ENCODE results near the gene PBX4.
A peak's percentile ranks its signal among the peaks of the same experiment; 100 is the strongest.

The PBX4 gene

GRCh38 chr19:19528721-19529490, 89.6 kb downstream of the PBX4 start, which contains the start of gene YJEFN3:
Gene YJEFN3, plus strand, starts transcription at chr19:19528911. Its CDS starts 22 bp downstream, at chr19:19528933.
- TF ChIP-seq CTCF (IDR thresholded peaks at IDR 0.05; ENCODE audit: low read depth, low read length) (no peak), MAX (IDR thresholded peaks at IDR 0.05; ENCODE audit: low read depth, low read length) (no peak), POLR2A (IDR thresholded peaks at IDR 0.05; ENCODE audit: extremely low read depth, insufficient read length) (no peak), MYC (IDR thresholded peaks at IDR 0.05; ENCODE audit: low read depth, low read length) (no peak)

GRCh38 chr19:19527674-19528625, 90.5 kb downstream of the PBX4 start:
- no peak overlapping the region for H3K4me3 ChIP-seq (ENCODE audit: low read depth, low read length)
- no peak for DNase-seq (ENCODE audit: low read depth)
- TF ChIP-seq POLR2A (IDR thresholded peaks at IDR 0.05; ENCODE audit: extremely low read depth, insufficient read length) (no peak), CTCF (IDR thresholded peaks at IDR 0.05; ENCODE audit: low read depth, low read length) (no peak), MAX (IDR thresholded peaks at IDR 0.05; ENCODE audit: low read depth, low read length) (no peak), MYC (IDR thresholded peaks at IDR 0.05; ENCODE audit: low read depth, low read length) (no peak)

More at GRCh38 chr19:19528721-19529490, 89.6 kb downstream of the PBX4 start, which contains the start of gene YJEFN3:
- DNase-seq (ENCODE audit: low read depth) = no peak
- H3K4me3 ChIP-seq (ENCODE audit: low read depth, low read length) = no peak within 1 kb of the TSS

- no peak for DNase-seq (ENCODE audit: low read depth)
- TF ChIP-seq MYC (IDR thresholded peaks at IDR 0.05; ENCODE audit: low read depth, low read length) (no peak), CTCF (IDR thresholded peaks at IDR 0.05; ENCODE audit: low read depth, low read length) (no peak), MAX (IDR thresholded peaks at IDR 0.05; ENCODE audit: low read depth, low read length) (no peak), POLR2A (IDR thresholded peaks at IDR 0.05; ENCODE audit: extremely low read depth, insufficient read length) (no peak)
- no peak overlapping the region for H3K4me3 ChIP-seq (ENCODE audit: low read depth, low read length)
These were observed 91.2 kb downstream of the PBX4 start for GRCh38 chr19:19527371-19527656.

- peak; percentile 47 for DNase-seq (ENCODE audit: low read depth)
- H3K4me3 ChIP-seq (ENCODE audit: low read depth, low read length) = no peak overlapping the region
- TF ChIP-seq MAX (IDR thresholded peaks at IDR 0.05; ENCODE audit: low read depth, low read length) (no peak), MYC (IDR thresholded peaks at IDR 0.05; ENCODE audit: low read depth, low read length) (no peak), POLR2A (IDR thresholded peaks at IDR 0.05; ENCODE audit: extremely low read depth, insufficient read length) (no peak)
These were observed 91.7 kb downstream of the PBX4 start for GRCh38 chr19:19526581-19527370.

- H3K4me3 ChIP-seq (ENCODE audit: low read depth, low read length) = no peak overlapping the region
- TF ChIP-seq MAX (IDR thresholded peaks at IDR 0.05; ENCODE audit: low read depth, low read length) (no peak), CTCF (IDR thresholded peaks at IDR 0.05; ENCODE audit: low read depth, low read length) (no peak), MYC (IDR thresholded peaks at IDR 0.05; ENCODE audit: low read depth, low read length) (no peak), POLR2A (IDR thresholded peaks at IDR 0.05; ENCODE audit: extremely low read depth, insufficient read length) (no peak)
- DNase-seq (ENCODE audit: low read depth) = no peak
These were observed 92.7 kb downstream of the PBX4 start for GRCh38 chr19:19525611-19526380.

Data from NB4 (cell line).